GM06990 (cell line): Measurements from ENCODE around the gene CDX2.

Source experiments
- DNase-seq: peaks from one replicate; pipeline ENCODE4 v3.0.0-alpha.2; 2011; ENCODE audit not compliant: insufficient read length; ENCODE audit errors: extremely low read depth
- H3K27me3 ChIP-seq: replicated peaks from 2 replicates; pipeline ENCODE4 v1.6.0; 2011; ENCODE audit warnings: low read length; ENCODE audit not compliant: control insufficient read depth, insufficient read depth
- H3K36me3 ChIP-seq: 2 replicates; pipeline ENCODE4 v1.5.1; 2011; ENCODE audit warnings: low read length; ENCODE audit not compliant: control insufficient read depth, insufficient read depth
- H3K4me3 ChIP-seq: replicated peaks from 2 replicates; pipeline ENCODE4 v1.5.1; 2011; ENCODE audit warnings: low read depth, mild to moderate bottlenecking, control low read depth, low read length
- TF ChIP-seq, protein P1 (sequence below): IDR thresholded peaks from 2 replicates; pipeline ENCODE4 v1.5.1; 2011; ENCODE audit warnings: low read length, control low read depth, mild to moderate bottlenecking, inconsistent platforms; ENCODE audit not compliant: insufficient read depth, poor library complexity, severe bottlenecking

Gene CDX2, protein sequence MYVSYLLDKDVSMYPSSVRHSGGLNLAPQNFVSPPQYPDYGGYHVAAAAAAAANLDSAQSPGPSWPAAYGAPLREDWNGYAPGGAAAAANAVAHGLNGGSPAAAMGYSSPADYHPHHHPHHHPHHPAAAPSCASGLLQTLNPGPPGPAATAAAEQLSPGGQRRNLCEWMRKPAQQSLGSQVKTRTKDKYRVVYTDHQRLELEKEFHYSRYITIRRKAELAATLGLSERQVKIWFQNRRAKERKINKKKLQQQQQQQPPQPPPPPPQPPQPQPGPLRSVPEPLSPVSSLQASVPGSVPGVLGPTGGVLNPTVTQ

DNA sequence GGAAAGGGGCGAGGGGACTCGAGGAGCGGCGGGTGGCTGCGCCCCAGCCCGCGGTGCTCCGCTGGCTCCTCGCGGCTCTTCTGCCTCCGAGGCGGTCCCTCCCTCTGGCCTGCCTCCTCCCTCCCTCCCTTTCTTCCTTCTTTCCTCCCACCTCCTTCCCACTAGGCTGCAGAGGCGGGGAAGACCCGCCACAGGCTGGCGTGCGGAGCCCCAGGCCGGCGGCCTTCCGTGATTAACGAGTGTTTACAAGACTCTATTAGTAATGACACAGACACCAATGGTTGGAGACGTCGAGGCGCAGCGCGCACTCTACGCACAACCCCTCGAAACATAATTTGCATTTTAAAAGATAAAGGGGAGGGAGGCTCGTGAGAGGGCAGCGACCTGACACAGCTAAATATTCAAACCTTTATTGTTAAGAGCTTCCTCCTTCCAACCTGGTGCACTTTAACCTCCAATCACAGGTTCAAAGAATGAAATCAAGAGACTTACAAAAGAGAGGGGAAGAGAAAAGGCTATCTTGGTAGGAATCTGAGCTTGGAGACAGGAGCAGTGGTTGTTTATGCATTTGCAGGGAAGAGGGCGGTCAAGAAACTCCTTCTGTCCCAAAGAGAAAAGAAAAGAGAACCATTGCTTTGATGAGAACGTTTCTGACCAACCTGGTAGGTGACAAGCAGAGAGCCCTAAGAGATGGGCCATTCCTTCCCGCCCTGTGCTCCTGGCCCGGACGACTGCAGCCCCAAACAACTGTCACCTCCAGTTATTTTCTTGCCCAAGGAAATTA lies at the start of gene CDX2:
TSS of gene CDX2 (minus strand) at position 234 of the 784 bp plus-strand sequence. CDS start 309 bp downstream, outside the sequence.
- Histone ChIP-seq H3K36me3 (no peaks in the 10 kb centered on the region), H3K27me3 (peaks cover 2% of the 10 kb centered on the region; the same call in 1 of the 2 replicates), H3K4me3 (no peak within 1 kb of the TSS)
- TF ChIP-seq, protein P1, sequence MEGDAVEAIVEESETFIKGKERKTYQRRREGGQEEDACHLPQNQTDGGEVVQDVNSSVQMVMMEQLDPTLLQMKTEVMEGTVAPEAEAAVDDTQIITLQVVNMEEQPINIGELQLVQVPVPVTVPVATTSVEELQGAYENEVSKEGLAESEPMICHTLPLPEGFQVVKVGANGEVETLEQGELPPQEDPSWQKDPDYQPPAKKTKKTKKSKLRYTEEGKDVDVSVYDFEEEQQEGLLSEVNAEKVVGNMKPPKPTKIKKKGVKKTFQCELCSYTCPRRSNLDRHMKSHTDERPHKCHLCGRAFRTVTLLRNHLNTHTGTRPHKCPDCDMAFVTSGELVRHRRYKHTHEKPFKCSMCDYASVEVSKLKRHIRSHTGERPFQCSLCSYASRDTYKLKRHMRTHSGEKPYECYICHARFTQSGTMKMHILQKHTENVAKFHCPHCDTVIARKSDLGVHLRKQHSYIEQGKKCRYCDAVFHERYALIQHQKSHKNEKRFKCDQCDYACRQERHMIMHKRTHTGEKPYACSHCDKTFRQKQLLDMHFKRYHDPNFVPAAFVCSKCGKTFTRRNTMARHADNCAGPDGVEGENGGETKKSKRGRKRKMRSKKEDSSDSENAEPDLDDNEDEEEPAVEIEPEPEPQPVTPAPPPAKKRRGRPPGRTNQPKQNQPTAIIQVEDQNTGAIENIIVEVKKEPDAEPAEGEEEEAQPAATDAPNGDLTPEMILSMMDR, result no peak
- DNase-seq, result no peak

DNA sequence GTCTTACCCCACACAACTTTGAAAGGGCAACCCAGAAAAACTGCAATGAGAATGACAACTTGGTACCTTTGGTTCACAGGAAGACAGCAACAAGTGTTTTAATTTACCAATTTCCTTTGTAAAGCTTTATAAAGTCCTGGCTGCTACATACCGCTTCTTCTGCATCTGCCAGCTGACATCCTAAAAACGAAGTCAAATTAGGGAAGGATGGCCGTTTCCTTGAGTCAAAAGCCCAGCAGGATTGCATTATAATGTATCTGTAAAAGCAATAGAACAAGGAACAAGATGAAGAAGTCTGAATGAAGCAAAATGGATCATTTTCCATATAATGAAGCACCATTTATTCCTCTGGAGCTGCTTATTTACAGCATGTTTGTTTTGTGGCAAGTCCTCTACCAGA lies 45.2 kb upstream of the CDX2 start:
- TF ChIP-seq, protein P1, result no peak

DNA sequence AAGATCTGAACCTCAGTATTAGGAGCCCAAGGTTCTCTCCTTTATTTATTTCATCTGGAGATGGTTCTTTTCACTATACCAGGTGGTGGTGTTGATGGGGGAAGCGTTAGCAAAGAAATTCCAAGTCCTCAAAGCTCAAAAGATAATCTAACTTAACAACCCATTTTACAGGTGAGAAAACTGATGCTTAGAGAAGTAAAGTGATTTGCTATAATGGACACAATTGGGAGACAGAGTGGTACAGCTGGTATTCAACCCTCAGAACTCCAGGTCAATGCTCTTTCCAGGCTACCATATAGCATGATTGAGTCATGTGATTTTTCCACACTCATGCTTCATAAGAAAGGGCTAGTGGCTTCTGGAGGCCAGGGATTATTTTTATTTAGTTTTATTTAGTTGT lies 44.4 kb upstream of the CDX2 start:
- H3K36me3 ChIP-seq, result no peaks in the 10 kb centered on the region
- TF ChIP-seq, protein P1, result no peak
- DNase-seq, result no peak
- no peaks in the 10 kb centered on the region for H3K27me3 ChIP-seq
- no peak overlapping the region for H3K4me3 ChIP-seq

More for the DNA sequence above, 45.2 kb upstream of the CDX2 start:
- Histone ChIP-seq H3K27me3 (no peaks in the 10 kb centered on the region), H3K36me3 (no peaks in the 10 kb centered on the region), H3K4me3 (no peak overlapping the region)
- no peak for DNase-seq

DNA sequence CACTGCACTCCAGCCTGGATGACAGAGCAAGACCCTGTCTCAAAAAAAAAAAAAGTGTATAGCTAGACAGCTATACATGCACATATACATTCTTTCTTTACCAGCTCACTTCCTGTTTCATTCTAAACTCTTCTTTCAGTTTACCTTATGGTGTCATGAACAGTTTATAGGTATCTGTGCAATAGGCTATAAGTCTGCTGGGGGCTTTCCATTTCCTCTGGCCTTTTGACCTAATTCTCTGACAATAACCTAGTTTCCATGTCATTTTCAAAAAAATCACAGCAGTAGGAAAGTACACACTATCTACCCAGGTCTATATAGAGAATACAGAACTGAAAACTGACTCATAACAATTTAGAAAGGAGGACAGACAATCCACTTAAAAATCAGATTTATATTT lies 43.8 kb upstream of the CDX2 start:
- no peak overlapping the region for H3K4me3 ChIP-seq
- no peaks in the 10 kb centered on the region for H3K27me3 ChIP-seq
- TF ChIP-seq, protein P1, result no peak
- H3K36me3 ChIP-seq, result no peaks in the 10 kb centered on the region
- DNase-seq, result peak; percentile 87

DNA sequence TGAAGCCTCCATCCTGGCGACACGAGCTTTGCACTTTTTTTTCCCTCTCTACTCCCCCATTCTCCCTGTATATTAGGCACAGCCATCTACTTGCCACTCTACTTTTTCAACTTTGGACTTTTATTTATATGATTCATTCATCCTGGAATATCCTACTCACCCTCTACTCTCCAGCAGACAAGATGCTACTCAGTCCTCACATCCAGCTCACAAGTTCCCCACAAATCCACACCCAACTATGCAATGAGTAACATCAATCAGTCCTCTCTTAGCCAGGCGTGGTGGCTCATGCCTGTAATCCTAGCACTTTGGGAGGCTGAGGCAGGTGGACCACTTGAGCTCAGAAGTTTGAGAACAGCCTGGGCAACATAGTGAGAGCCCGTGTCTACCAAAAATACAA lies 43.3 kb upstream of the CDX2 start:
- TF ChIP-seq, protein P1, result no peak
- H3K36me3 ChIP-seq, result no peaks in the 10 kb centered on the region
- no peak overlapping the region for H3K4me3 ChIP-seq
- no peak for DNase-seq
- no peaks in the 10 kb centered on the region for H3K27me3 ChIP-seq
